DND-41 (cell line): ENCODE data around the gene GIPC1.

Experiments
- EZH2 ChIP-seq: IDR thresholded peaks from 3 replicates; pipeline ENCODE4 v1.6.1; 2012; ENCODE audit warnings: borderline replicate concordance, low read depth, mild to moderate bottlenecking, moderate library complexity, low read length, inconsistent platforms; ENCODE audit not compliant: severe bottlenecking
- TF ChIP-seq, protein P1 (sequence below): IDR thresholded peaks from 2 replicates; pipeline ENCODE4 v1.5.1; 2012; ENCODE audit warnings: borderline replicate concordance, low read length, moderate library complexity, mild to moderate bottlenecking; ENCODE audit not compliant: poor library complexity, severe bottlenecking; ENCODE audit errors: extremely low read depth

DNA sequence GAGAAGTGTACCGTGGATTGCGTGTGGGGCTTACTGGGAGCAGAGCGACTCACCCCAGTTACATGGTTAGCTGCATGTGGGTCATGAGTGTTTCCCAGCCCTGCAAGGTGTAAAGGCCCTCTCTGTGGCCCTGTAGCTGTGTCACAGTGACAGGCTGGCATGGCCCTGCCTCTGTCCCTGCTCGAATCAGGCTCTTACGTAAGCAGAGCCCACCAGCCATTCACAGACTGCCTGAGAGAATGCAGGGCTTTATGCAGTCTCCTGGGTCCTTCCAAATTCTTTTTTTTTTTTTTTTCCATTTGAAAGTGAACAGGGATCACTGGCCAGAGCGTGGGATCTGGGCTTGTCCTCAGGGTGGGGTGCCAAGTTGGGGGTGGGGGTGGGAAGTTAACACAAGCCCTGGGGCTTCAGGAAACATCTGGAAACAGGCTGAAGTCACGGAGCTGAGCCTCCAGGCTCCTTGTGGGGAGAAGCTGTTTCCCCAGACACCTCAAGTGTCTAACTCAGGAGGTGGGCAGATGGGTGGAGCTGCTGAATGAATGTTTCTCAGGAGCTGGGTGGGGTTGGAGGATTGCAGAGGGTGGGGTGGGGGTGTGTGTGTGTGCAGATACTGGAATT lies 46.9 kb upstream of the GIPC1 start:
- TF ChIP-seq, protein P1, sequence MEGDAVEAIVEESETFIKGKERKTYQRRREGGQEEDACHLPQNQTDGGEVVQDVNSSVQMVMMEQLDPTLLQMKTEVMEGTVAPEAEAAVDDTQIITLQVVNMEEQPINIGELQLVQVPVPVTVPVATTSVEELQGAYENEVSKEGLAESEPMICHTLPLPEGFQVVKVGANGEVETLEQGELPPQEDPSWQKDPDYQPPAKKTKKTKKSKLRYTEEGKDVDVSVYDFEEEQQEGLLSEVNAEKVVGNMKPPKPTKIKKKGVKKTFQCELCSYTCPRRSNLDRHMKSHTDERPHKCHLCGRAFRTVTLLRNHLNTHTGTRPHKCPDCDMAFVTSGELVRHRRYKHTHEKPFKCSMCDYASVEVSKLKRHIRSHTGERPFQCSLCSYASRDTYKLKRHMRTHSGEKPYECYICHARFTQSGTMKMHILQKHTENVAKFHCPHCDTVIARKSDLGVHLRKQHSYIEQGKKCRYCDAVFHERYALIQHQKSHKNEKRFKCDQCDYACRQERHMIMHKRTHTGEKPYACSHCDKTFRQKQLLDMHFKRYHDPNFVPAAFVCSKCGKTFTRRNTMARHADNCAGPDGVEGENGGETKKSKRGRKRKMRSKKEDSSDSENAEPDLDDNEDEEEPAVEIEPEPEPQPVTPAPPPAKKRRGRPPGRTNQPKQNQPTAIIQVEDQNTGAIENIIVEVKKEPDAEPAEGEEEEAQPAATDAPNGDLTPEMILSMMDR: no peak
- no peak for TF ChIP-seq EZH2
